Measurements from ENCODE around the gene NXT2. TPM values are rescaled to one million over a fixed set of nuclear protein-coding genes. Genes with fewer than 3 reads are reported as not detected.

NXT2 gene
- polyA plus RNA-seq, 3 donors, result 4.2 to 22.5 (median 18.5) TPM

DNA sequence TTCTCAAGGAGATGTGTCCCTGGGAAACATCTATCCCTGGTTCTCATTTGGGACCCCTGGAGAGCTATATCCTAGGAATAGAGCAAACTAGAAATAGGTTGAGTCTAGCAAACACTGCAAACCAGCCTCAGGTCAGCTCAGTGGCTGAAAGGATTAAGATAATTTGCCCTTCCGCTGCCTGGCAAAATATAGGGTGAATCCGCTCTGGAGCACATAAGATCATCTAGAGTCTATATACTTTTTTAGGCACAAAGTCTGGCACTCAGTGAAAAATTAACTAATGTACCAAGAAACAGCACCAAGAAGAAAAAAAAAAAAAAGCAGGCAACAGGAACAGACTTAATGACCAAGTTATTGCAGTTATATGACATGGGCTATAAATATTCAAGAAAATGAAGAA is 47.5 kb upstream of the NXT2 start:
- Mint-ChIP-seq H3K27me3 (ENCODE audit: low read depth in 3 of 3) (peaks cover 0 to 2% (median 0%) of the 10 kb centered on the region in 3 donors), H3K4me3 (no peak overlapping the region), H3K36me3 (no peaks in the 10 kb centered on the region), H3K27ac (no peak overlapping the region), H3K9me3 (peaks cover 0 to 2% (median 0%) of the 10 kb centered on the region in 7 donors), H3K4me1 (peaks cover 9% of the 10 kb centered on the region)
- Histone ChIP-seq H3K27ac (ENCODE audit: low read depth in 1 of 2, low read length in 2 of 2) (no peak overlapping the region), H3K4me2 (replicated peaks; ENCODE audit: extremely low read depth, low read length, poor library complexity, severe bottlenecking) (no peak overlapping the region), H3K27me3 (ENCODE audit: control insufficient read depth in 2 of 2, insufficient read depth in 2 of 2, low read length in 2 of 2) (no peaks in the 10 kb centered on the region), H3K4me3 (replicated peaks in 1 of 3; ENCODE audit: low read depth in 2 of 3, low read length in 3 of 3) (no peak overlapping the region), H3K79me2 (ENCODE audit: insufficient read depth, low read length) (no peaks in the 10 kb centered on the region), H3K4me1 (ENCODE audit: control insufficient read depth in 1 of 2, insufficient read depth in 2 of 2, low read length in 2 of 2) (peaks cover 23% of the 10 kb centered on the region in 2 donors), H4K20me1 (ENCODE audit: insufficient read depth, low read length) (no peaks in the 10 kb centered on the region), H3K36me3 (replicated peaks in 1 of 2; ENCODE audit: control insufficient read depth in 1 of 2, insufficient read depth in 2 of 2, low read length in 2 of 2) (no peaks in the 10 kb centered on the region), H3K9me3 (replicated peaks in 1 of 2; ENCODE audit: control insufficient read depth in 1 of 2, insufficient read depth in 1 of 2, low read length in 2 of 2) (no peaks in the 10 kb centered on the region), H3K9ac (ENCODE audit: insufficient read depth, low read length, poor library complexity, severe bottlenecking) (no peak overlapping the region), H2AFZ (ENCODE audit: insufficient read depth, low read depth, low read length, poor library complexity, severe bottlenecking) (no peak overlapping the region)
- intact Hi-C loops (cut with micrococcal nuclease), result loop anchor here (5.0 to 10.0 kb wide), 2 partner anchors 143 to 146 kb away; no protein-coding TSS in a partner anchor
- WGBS (ENCODE audit: insufficient coverage), result no CpG with 5 or more reads among the region's 2 CpGs
- no peak for DNase-seq
- no peak for TF ChIP-seq CTCF (IDR thresholded peaks at IDR 0.05)

DNA sequence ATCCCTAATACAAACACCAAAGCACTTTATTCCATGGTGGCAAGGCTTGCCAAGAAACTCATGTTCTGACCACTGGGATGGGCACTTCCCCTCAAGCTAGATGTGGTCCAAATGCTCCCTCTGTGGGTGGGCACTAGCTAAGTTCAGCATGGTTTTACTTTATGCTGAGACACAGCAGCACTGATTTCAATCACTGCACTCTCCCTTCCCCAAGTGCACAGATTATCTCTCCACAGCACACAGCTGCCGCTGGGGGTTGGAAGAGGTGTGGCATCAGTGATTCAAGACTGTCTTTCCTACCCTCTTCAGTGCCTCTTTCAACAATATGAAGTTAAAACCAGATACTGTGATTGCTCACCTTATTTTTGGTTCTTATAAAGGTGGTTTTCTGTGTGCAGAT is 38.2 kb upstream of the NXT2 start:
- no peak overlapping the region for H3K4me2 ChIP-seq (replicated peaks; ENCODE audit: extremely low read depth, low read length, poor library complexity, severe bottlenecking)
- H3K4me1 ChIP-seq (ENCODE audit: control insufficient read depth in 1 of 2, insufficient read depth in 2 of 2, low read length in 2 of 2), result no peaks in the 10 kb centered on the region
- no peak overlapping the region for H3K9ac ChIP-seq (ENCODE audit: insufficient read depth, low read length, poor library complexity, severe bottlenecking)
- H3K4me3 ChIP-seq (replicated peaks in 1 of 3; ENCODE audit: low read depth in 2 of 3, low read length in 3 of 3), result no peak overlapping the region
- H3K27me3 Mint-ChIP-seq (ENCODE audit: low read depth in 3 of 3), result peaks cover 0 to 9% (median 4%) of the 10 kb centered on the region in 3 donors
- H3K27me3 ChIP-seq (ENCODE audit: control insufficient read depth in 2 of 2, insufficient read depth in 2 of 2, low read length in 2 of 2), result no peaks in the 10 kb centered on the region
- no CpG with 5 or more reads among the region's 1 CpG for WGBS (ENCODE audit: insufficient coverage)
- no peak overlapping the region for H3K4me3 Mint-ChIP-seq
- H3K36me3 ChIP-seq (replicated peaks in 1 of 2; ENCODE audit: control insufficient read depth in 1 of 2, insufficient read depth in 2 of 2, low read length in 2 of 2), result no peaks in the 10 kb centered on the region
- no peaks in the 10 kb centered on the region for H3K36me3 Mint-ChIP-seq
- intact Hi-C loops (cut with micrococcal nuclease), result no loop called here
- TF ChIP-seq CTCF (IDR thresholded peaks at IDR 0.05), result no peak
- H3K9me3 ChIP-seq (replicated peaks in 1 of 2; ENCODE audit: control insufficient read depth in 1 of 2, insufficient read depth in 1 of 2, low read length in 2 of 2), result no peaks in the 10 kb centered on the region
- no peak overlapping the region for H2AFZ ChIP-seq (ENCODE audit: insufficient read depth, low read depth, low read length, poor library complexity, severe bottlenecking)
- no peaks in the 10 kb centered on the region for H3K9me3 Mint-ChIP-seq
- peaks cover 2% of the 10 kb centered on the region for H3K4me1 Mint-ChIP-seq
- H3K27ac Mint-ChIP-seq, result no peak overlapping the region
- H3K27ac ChIP-seq (ENCODE audit: low read depth in 1 of 2, low read length in 2 of 2), result no peak overlapping the region
- H3K79me2 ChIP-seq (ENCODE audit: insufficient read depth, low read length), result no peaks in the 10 kb centered on the region
- no peaks in the 10 kb centered on the region for H4K20me1 ChIP-seq (ENCODE audit: insufficient read depth, low read length)
- DNase-seq, result no peak
